Pancreas (tissue), 10 donors: ENCODE measurements around the gene ITIH2. TPM values are rescaled to one million over a fixed set of nuclear protein-coding genes. Genes with fewer than 3 reads are reported as not detected.
"Not testable (repeated sequence)": the region's sequence is repeated elsewhere in the genome, so short reads cannot be mapped to it uniquely, and the experiment has no call there.

ENCODE experiments used
- ATAC-seq, 4 donors: fragments of 200-7000 bp; cut with Tn5 transposase; one replicate each; pipeline versions ENCODE4 v1.8.0 to v1.9.1; 2020; ENCODE audit warnings: mild to moderate bottlenecking in 4 of 4, moderate library complexity in 4 of 4
- DNase-seq, 6 donors: peaks; one replicate each; pipeline ENCODE4 v3.0.0-alpha.2; 2020
- FAIRE-seq: peaks from 2 replicates; lab custom pipeline; 2012; peaks lifted over from hg19 to GRCh38; lab: Jason Lieb, UNC
- H3K27ac ChIP-seq, 4 donors: fragments of 200-600 bp; sonication (generic); 1 replicate in 3 of 4; 2 replicates in 1 of 4; pipeline versions ENCODE4 v1.5.0 to v1.8.0; 2020
- H3K27me3 ChIP-seq, 4 donors: fragments of 200-600 bp; one replicate each; pipeline ENCODE4 v1.8.0; 2021
- H3K36me3 ChIP-seq, 3 donors: fragments of 200-600 bp; sonication (generic) in 1 of 3; one replicate each; pipeline versions ENCODE4 v1.5.0 to v1.8.0; 2020 to 2021
- H3K4me1 ChIP-seq, 3 donors: fragments of 200-600 bp; one replicate each; pipeline ENCODE4 v1.8.0; 2021
- H3K4me3 ChIP-seq, 4 donors: fragments of 200-600 bp; sonication (generic) in 2 of 4; one replicate each; pipeline versions ENCODE4 v1.5.0 to v1.8.0; 2020 to 2021
- H3K9me3 ChIP-seq, 4 donors: fragments of 200-600 bp; one replicate each; pipeline ENCODE4 v1.8.0; 2021
- WGBS, 2 donors: extraction: QIAGEN DNeasy Blood & Tissue Kit; methylation state at CpG; one replicate each; pipeline ENCODE4 v1.1.7; 2013; 5-methylcytosine and 5-hydroxymethylcytosine counted together
- intact Hi-C, 3 donors: fragments of 100-400 bp; cut with DNase I; formaldehyde crosslinking; loops; one replicate each; pipeline versions ENCODE4 v1.11.1 to v1.14.2; 2022
- polyA plus RNA-seq, 2 donors: library from polyadenylated mRNA; stranded (reverse); fragments of 200-250 nt; gene quantifications; one replicate each; pipeline ENCODE4 v1.2.3, GENCODE V29; 2013
- total RNA-seq, 6 donors: library from RNA; stranded (reverse); fragmentation: NEBNext Ultra II Directional in 4 of 6; extraction: Animal tissue kit (Norgen Biotek cat#: 25700) in 4 of 6; gene quantifications; one replicate each; pipeline versions ENCODE4 v1.2.1 to v1.2.4, GENCODE V29; 2021 to 2023
- TF ChIP-seq, protein P1 (sequence below), 4 donors: fragments of 200-600 bp; sonication (generic) in 3 of 4; IDR thresholded peaks; one replicate each; pipeline versions ENCODE4 v1.5.0 to v1.8.0; 2021; ENCODE audit warnings: antibody characterized with exemption in 4 of 4
- donor health status: healthy with polysubstance abuse.
- donor health status: DM: no; HTN: no; CAD: no; lungs with moderate emphysema.
- donor health status: DM: no; HTN: no; CAD: no.
- donor health status: control.
- donor health status: control.
- donor health status: Bipolar disorder and iron deficiency.
- donor health status: DM: yes; HTN: yes; CAD: no.
- donor health status: DM: no; HTN: no; CAD: no.
- donor health status: DM: no; HTN: no; CAD: no.
- donor health status: DM: yes; HTN: yes; CAD: no.

The ITIH2 gene
- total and polyA plus RNA-seq, 8 donors, result 0.14 to 1.8 (median 0.98) TPM; not detected in 3

GRCh38 chr10:7738536-7739407 lies 35.7 kb downstream of the ITIH2 start:
- intact Hi-C loops, result no loop called here
- no peak for ATAC-seq

DNA sequence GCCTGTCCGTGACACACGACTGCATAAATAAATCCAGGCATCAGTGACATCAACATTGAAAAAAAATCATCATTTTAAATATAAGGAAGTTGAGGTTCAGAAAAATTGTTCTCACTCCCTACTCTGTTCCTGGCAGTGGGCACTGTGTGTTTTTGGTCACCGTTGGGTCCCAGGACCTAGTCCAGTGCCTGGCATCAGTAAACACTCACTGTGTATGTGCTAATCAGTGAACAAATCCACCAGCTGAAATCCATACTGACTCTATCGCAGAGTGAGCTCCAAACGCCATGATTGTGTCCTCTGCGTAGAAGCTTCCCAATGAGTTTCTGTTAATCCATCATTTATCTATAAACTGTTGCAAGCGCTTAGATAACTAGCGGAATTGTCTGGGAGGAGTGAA lies 41.2 kb downstream of the ITIH2 start:
- WGBS, 2 donors, result 84 to 90% methylated on average over 8 of the region's 8 CpGs
- FAIRE-seq, result no peak
- Histone ChIP-seq H3K4me3 (no peak overlapping the region), H3K36me3 (no peaks in the 10 kb centered on the region), H3K9me3 (no peaks in the 10 kb centered on the region), H3K27ac (no peak overlapping the region), H3K4me1 (no peaks in the 10 kb centered on the region), H3K27me3 (no peaks in the 10 kb centered on the region)
- TF ChIP-seq, protein P1, sequence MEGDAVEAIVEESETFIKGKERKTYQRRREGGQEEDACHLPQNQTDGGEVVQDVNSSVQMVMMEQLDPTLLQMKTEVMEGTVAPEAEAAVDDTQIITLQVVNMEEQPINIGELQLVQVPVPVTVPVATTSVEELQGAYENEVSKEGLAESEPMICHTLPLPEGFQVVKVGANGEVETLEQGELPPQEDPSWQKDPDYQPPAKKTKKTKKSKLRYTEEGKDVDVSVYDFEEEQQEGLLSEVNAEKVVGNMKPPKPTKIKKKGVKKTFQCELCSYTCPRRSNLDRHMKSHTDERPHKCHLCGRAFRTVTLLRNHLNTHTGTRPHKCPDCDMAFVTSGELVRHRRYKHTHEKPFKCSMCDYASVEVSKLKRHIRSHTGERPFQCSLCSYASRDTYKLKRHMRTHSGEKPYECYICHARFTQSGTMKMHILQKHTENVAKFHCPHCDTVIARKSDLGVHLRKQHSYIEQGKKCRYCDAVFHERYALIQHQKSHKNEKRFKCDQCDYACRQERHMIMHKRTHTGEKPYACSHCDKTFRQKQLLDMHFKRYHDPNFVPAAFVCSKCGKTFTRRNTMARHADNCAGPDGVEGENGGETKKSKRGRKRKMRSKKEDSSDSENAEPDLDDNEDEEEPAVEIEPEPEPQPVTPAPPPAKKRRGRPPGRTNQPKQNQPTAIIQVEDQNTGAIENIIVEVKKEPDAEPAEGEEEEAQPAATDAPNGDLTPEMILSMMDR (IDR thresholded peaks at IDR 0.05), result no peak
- no peak for DNase-seq
- intact Hi-C loops, result no loop called here
- ATAC-seq, result no peak

More at GRCh38 chr10:7738536-7739407, 35.7 kb downstream of the ITIH2 start:
- H3K27me3 ChIP-seq, result no peaks in the 10 kb centered on the region
- no peaks in the 10 kb centered on the region for H3K9me3 ChIP-seq
- TF ChIP-seq, protein P1 (IDR thresholded peaks at IDR 0.05), result no peak
- no peaks in the 10 kb centered on the region for H3K4me1 ChIP-seq
- FAIRE-seq (no peak), DNase-seq (no peak)
- WGBS, 2 donors, result 64 to 69% methylated on average over 20 of the region's 20 CpGs
- no peaks in the 10 kb centered on the region for H3K36me3 ChIP-seq
- H3K4me3 ChIP-seq, result no peak overlapping the region
- no peak overlapping the region for H3K27ac ChIP-seq

DNA sequence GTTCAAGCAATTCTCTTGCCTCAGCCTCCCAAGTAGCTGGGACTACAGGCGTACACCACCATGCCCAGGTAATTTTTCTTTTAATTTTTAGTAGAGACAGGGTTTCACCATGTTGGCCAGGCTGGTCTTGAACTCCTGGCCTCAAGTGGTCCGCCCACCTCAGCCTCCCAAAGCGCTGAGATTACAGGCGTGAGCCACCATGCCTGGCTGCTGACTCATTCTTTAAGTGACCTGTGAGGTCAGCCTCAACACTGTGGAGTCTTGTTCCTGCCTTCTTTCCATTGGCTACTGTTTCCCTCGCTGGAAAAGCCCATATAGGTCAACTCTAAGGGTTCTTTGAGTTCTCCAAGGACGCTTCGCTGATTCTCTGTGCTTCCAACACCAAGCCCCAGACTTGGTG lies 45.5 kb downstream of the ITIH2 start:
- FAIRE-seq, ATAC-seq, DNase-seq, H3K27me3 ChIP-seq, H3K27ac ChIP-seq, H3K4me1 ChIP-seq, H3K9me3 ChIP-seq, intact Hi-C loops, H3K4me3 ChIP-seq: not testable (repeated sequence)
- 91% methylated on average over 7 of the region's 7 CpGs for WGBS, 2 donors
- peaks cover 0 to 16% (median 11%) of the 10 kb centered on the region in 3 donors for H3K36me3 ChIP-seq

GRCh38 chr10:7750222-7750621 lies 47.1 kb downstream of the ITIH2 start:
- DNase-seq, result no peak
- FAIRE-seq, result no peak
- Histone ChIP-seq H3K4me1 (no peaks in the 10 kb centered on the region), H3K9me3 (no peaks in the 10 kb centered on the region), H3K27me3 (no peaks in the 10 kb centered on the region), H3K36me3 (peaks cover 0 to 17% (median 11%) of the 10 kb centered on the region in 3 donors), H3K27ac (no peak overlapping the region), H3K4me3 (no peak overlapping the region)
- TF ChIP-seq, protein P1 (IDR thresholded peaks at IDR 0.05), result no peak
- intact Hi-C loops, result no loop called here
- WGBS, 2 donors, result 90 to 95% methylated on average over 5 of the region's 5 CpGs
- no peak for ATAC-seq

GRCh38 chr10:7752251-7752650 lies 49.1 kb downstream of the ITIH2 start:
- no peak for ATAC-seq
- no peak for DNase-seq
- Histone ChIP-seq H3K36me3 (peaks cover 0 to 17% (median 11%) of the 10 kb centered on the region in 3 donors), H3K27me3 (no peaks in the 10 kb centered on the region), H3K9me3 (no peaks in the 10 kb centered on the region), H3K4me1 (no peaks in the 10 kb centered on the region), H3K4me3 (no peak overlapping the region), H3K27ac (no peak overlapping the region)
- no peak for FAIRE-seq
- 86 to 91% methylated on average over 6 of the region's 6 CpGs for WGBS, 2 donors
- TF ChIP-seq, protein P1 (IDR thresholded peaks at IDR 0.05), result no peak
- intact Hi-C loops, result no loop called here
